HepG2 (cell line): ENCODE results near the gene NEK5. TPM values are rescaled to one million over a fixed set of nuclear protein-coding genes. Genes with fewer than 3 reads are reported as not detected.

ENCODE experiments used
- ATF1 ChIP-seq: IDR thresholded peaks from 2 replicates; pipeline ENCODE4 v1.6.1; 2016; ENCODE audit warnings: mild to moderate bottlenecking, control low read depth
- BORCS8-MEF2B ChIP-seq: sonication (generic); formaldehyde crosslinking; IDR thresholded peaks from 2 replicates; pipeline ENCODE4 v1.8.0; 2022; ENCODE audit warnings: mild to moderate bottlenecking, missing genetic modification reagents
- ELF1 ChIP-seq: sonication (generic); formaldehyde crosslinking; IDR thresholded peaks from 2 replicates; pipeline ENCODE4 v1.4.0; 2020; ENCODE audit warnings: missing genetic modification reagents
- HNRNPH1 ChIP-seq: fragments of 200-400 bp; formaldehyde crosslinking; optimal IDR thresholded peaks from 2 replicates; pipeline ENCODE3; 2017; ENCODE audit warnings: mild to moderate bottlenecking, low read depth, low read length
- PLRG1 ChIP-seq: fragments of 450-650 bp; conservative IDR thresholded peaks from 2 replicates; pipeline ENCODE4 v1.6.1; 2016
- RFX3 ChIP-seq: IDR thresholded peaks from 2 replicates; pipeline ENCODE4 v1.6.1; 2016; ENCODE audit warnings: missing biosample characterization, missing genetic modification reagents
- ZFP62 ChIP-seq: sonication (generic); formaldehyde crosslinking; IDR thresholded peaks from 2 replicates; pipeline ENCODE4 v1.4.0; 2020; ENCODE audit warnings: missing genetic modification reagents
- ZNF138 ChIP-seq: sonication (generic); formaldehyde crosslinking; IDR thresholded peaks from 2 replicates; pipeline ENCODE4 v1.5.0; 2020; ENCODE audit warnings: mild to moderate bottlenecking, low read depth, missing genetic modification reagents
- ZNF235 ChIP-seq: sonication (generic); formaldehyde crosslinking; IDR thresholded peaks from 2 replicates; pipeline ENCODE4 v1.8.1; 2023; ENCODE audit warnings: mild to moderate bottlenecking, missing genetic modification reagents, borderline replicate concordance
- ZNF431 ChIP-seq: sonication (generic); formaldehyde crosslinking; IDR thresholded peaks from 2 replicates; pipeline ENCODE4 v1.9.0; 2022; ENCODE audit warnings: missing genetic modification reagents, low read depth, mild to moderate bottlenecking, borderline replicate concordance
- ZNF432 ChIP-seq: sonication (generic); formaldehyde crosslinking; IDR thresholded peaks from 2 replicates; pipeline ENCODE4 v1.5.0; 2020; ENCODE audit warnings: missing genetic modification reagents, mild to moderate bottlenecking, borderline replicate concordance
- polyA plus RNA-seq, 8 experiments: library from polyadenylated mRNA; depleted of rRNA in 3 of 8; stranded (reverse) in 7 of 8; unstranded in 1 of 8; fragments of >200 nt; fragmentation: Illumina TruSeq in 4 of 8; extraction: Trizol in 4 of 8; gene quantifications; 2 replicates each; pipeline versions ENCODE4 v1.2.1 to v1.2.3, GENCODE V29; 2011 to 2016; ENCODE audit warnings: low read depth in 4 of 8, missing spikeins in 1 of 8, mixed read lengths in 1 of 8; ENCODE audit not compliant: insufficient read depth in 1 of 8
- total RNA-seq, 5 experiments: library from RNA; depleted of rRNA; stranded (reverse); fragments of >200 nt; fragmentation: Illumina TruSeq; extraction: Trizol; gene quantifications; 2 replicates each; pipeline ENCODE4 v1.2.3, GENCODE V29; 2016; ENCODE audit warnings: low read depth in 1 of 5
- TF ChIP-seq, protein P1 (sequence below), 2 experiments: fragments of 450-650 bp in 1 of 2; sonication (generic) in 1 of 2; formaldehyde crosslinking in 1 of 2; IDR thresholded peaks; 2 replicates each; pipeline versions ENCODE4 v1.6.1 to v1.8.0; 2016 to 2022; ENCODE audit warnings: antibody characterized with exemption in 1 of 2, mild to moderate bottlenecking in 1 of 2, missing genetic modification reagents in 1 of 2
- TF ChIP-seq, protein P2 (sequence below): sonication (generic); formaldehyde crosslinking; IDR thresholded peaks from 2 replicates; pipeline ENCODE4 v1.4.0; 2020; ENCODE audit warnings: missing genetic modification reagents

Gene NEK5
- total and polyA plus RNA-seq, 2 of the 13 experiments (the other 11 are each of a cell fraction or from before 2014, with no cell fraction given), result 0.12 to 0.22 TPM

DNA sequence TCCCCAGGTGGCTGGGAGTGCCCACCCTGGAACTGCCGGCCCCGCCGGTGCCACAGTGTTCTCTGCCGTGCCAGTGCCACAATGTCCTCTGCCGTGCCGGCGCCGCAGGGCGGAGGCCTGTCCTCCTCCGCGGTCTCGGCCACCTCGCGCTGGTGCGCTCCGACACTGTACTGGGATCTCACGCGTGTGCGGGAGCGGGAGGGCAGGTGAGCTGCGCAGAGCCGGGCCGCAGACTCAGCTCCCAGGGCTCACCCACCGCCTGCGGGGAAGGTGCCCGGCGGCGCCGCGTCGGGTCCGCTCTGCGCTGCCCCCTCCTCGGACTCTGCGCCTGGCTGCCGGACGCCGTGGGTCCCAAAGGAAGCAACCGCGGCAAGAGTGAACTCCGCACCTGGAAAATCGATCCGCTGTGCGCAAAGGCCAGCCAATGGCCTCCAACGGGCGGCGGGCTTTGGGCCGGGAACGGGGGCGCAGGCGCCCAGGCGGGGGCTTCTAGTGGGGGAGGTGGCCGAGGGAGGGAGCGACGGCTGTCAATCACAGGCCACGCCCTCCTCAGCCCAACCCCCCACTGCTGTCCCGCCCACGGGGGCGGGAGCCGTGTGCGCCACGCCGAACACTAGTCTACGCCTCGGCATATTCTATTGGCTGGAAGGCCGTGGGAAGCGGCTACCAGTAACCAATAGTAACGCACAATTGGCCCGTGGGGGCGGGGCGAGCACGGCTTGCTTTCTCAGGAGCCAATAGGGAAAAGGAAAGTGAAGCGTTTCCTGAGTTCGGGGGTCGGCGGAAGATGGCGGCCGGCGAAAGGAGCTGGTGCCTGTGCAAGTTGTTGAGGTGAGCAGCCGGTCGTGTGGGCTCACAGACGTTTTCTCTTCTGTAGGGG, 117.0 kb downstream of the NEK5 start, which contains the start of gene ALG11 (continued):
- TF ChIP-seq, protein P1, sequence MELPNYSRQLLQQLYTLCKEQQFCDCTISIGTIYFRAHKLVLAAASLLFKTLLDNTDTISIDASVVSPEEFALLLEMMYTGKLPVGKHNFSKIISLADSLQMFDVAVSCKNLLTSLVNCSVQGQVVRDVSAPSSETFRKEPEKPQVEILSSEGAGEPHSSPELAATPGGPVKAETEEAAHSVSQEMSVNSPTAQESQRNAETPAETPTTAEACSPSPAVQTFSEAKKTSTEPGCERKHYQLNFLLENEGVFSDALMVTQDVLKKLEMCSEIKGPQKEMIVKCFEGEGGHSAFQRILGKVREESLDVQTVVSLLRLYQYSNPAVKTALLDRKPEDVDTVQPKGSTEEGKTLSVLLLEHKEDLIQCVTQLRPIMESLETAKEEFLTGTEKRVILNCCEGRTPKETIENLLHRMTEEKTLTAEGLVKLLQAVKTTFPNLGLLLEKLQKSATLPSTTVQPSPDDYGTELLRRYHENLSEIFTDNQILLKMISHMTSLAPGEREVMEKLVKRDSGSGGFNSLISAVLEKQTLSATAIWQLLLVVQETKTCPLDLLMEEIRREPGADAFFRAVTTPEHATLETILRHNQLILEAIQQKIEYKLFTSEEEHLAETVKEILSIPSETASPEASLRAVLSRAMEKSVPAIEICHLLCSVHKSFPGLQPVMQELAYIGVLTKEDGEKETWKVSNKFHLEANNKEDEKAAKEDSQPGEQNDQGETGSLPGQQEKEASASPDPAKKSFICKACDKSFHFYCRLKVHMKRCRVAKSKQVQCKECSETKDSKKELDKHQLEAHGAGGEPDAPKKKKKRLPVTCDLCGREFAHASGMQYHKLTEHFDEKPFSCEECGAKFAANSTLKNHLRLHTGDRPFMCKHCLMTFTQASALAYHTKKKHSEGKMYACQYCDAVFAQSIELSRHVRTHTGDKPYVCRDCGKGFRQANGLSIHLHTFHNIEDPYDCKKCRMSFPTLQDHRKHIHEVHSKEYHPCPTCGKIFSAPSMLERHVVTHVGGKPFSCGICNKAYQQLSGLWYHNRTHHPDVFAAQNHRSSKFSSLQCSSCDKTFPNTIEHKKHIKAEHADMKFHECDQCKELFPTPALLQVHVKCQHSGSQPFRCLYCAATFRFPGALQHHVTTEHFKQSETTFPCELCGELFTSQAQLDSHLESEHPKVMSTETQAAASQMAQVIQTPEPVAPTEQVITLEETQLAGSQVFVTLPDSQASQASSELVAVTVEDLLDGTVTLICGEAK (IDR thresholded peaks at IDR 0.05), result no peak
- TF ChIP-seq, protein P1 (CRISPR knock-in tag; IDR thresholded peaks at IDR 0.05), result peak; percentile 64
- TF ChIP-seq ZNF138, result no peak; the same call in 1 of the 2 replicates
- TF ChIP-seq HNRNPH1, result no peak
- TF ChIP-seq ZFP62, result no peak
- no peak for TF ChIP-seq ZNF432 (CRISPR knock-in tag)
- peak; percentile 83 for TF ChIP-seq ATF1 (CRISPR knock-in tag)
- TF ChIP-seq ZNF235 (CRISPR knock-in tag), result no peak
- TF ChIP-seq RFX3, result no peak
- no peak for TF ChIP-seq PLRG1
- peak; percentile 83 for TF ChIP-seq BORCS8-MEF2B (CRISPR knock-in tag)
- TF ChIP-seq, protein P2, sequence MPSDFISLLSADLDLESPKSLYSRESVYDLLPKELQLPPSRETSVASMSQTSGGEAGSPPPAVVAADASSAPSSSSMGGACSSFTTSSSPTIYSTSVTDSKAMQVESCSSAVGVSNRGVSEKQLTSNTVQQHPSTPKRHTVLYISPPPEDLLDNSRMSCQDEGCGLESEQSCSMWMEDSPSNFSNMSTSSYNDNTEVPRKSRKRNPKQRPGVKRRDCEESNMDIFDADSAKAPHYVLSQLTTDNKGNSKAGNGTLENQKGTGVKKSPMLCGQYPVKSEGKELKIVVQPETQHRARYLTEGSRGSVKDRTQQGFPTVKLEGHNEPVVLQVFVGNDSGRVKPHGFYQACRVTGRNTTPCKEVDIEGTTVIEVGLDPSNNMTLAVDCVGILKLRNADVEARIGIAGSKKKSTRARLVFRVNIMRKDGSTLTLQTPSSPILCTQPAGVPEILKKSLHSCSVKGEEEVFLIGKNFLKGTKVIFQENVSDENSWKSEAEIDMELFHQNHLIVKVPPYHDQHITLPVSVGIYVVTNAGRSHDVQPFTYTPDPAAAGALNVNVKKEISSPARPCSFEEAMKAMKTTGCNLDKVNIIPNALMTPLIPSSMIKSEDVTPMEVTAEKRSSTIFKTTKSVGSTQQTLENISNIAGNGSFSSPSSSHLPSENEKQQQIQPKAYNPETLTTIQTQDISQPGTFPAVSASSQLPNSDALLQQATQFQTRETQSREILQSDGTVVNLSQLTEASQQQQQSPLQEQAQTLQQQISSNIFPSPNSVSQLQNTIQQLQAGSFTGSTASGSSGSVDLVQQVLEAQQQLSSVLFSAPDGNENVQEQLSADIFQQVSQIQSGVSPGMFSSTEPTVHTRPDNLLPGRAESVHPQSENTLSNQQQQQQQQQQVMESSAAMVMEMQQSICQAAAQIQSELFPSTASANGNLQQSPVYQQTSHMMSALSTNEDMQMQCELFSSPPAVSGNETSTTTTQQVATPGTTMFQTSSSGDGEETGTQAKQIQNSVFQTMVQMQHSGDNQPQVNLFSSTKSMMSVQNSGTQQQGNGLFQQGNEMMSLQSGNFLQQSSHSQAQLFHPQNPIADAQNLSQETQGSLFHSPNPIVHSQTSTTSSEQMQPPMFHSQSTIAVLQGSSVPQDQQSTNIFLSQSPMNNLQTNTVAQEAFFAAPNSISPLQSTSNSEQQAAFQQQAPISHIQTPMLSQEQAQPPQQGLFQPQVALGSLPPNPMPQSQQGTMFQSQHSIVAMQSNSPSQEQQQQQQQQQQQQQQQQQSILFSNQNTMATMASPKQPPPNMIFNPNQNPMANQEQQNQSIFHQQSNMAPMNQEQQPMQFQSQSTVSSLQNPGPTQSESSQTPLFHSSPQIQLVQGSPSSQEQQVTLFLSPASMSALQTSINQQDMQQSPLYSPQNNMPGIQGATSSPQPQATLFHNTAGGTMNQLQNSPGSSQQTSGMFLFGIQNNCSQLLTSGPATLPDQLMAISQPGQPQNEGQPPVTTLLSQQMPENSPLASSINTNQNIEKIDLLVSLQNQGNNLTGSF (CRISPR knock-in tag), result peak; percentile 14; the same call in 1 of the 2 replicates
- TF ChIP-seq ELF1 (CRISPR knock-in tag), result no peak; the same call in 1 of the 2 replicates
- peak; percentile 84; the same call in 1 of the 2 replicates for TF ChIP-seq ZNF431
